Transverse colon (tissue), 4 donors: ENCODE results near the gene GLT8D1. TPM values are rescaled to one million over a fixed set of nuclear protein-coding genes. Genes with fewer than 3 reads are reported as not detected.

Experiments used
- DNase-seq: peaks from one replicate; pipeline ENCODE4 v3.0.0-alpha.2; 2019
- H3K27ac ChIP-seq, 4 donors: fragments of 200-600 bp; sonication (generic); 2 replicates each; pipeline ENCODE4 v1.5.1; 2016 to 2018; ENCODE audit warnings: inconsistent platforms in 4 of 4
- H3K27me3 ChIP-seq: fragments of 200-600 bp; sonication (generic); 2 replicates; pipeline ENCODE4 v1.5.1; 2017; ENCODE audit warnings: inconsistent platforms
- H3K36me3 ChIP-seq, 4 donors: fragments of 200-600 bp; sonication (generic); 2 replicates each; pipeline ENCODE4 v1.5.1; 2017 to 2019; ENCODE audit warnings: inconsistent platforms in 4 of 4
- H3K4me1 ChIP-seq, 4 donors: fragments of 200-600 bp; sonication (generic); 2 replicates each; pipeline ENCODE4 v1.5.1; 2017 to 2020; ENCODE audit warnings: inconsistent platforms in 4 of 4
- H3K4me3 ChIP-seq, 4 donors: fragments of 200-600 bp; sonication (generic); 1 replicate in 1 of 4; 2 replicates in 3 of 4; pipeline versions ENCODE4 v1.5.1 to v1.6.1; 2017 to 2019; ENCODE audit warnings: inconsistent platforms in 4 of 4
- H3K9me3 ChIP-seq, 2 donors: fragments of 200-600 bp; sonication (generic); 2 replicates each; pipeline ENCODE4 v1.5.1; 2017 to 2019; ENCODE audit warnings: inconsistent platforms in 2 of 2
- EP300 ChIP-seq: sonication (generic); formaldehyde crosslinking; IDR thresholded peaks from one replicate; pipeline ENCODE4 v1.6.1; 2017; ENCODE audit warnings: antibody characterized with exemption, low read depth
- POLR2A ChIP-seq: fragments of 450-650 bp; IDR thresholded peaks from one replicate; pipeline ENCODE4 v1.6.1; 2016; ENCODE audit warnings: antibody characterized with exemption, mild to moderate bottlenecking, moderate library complexity
- POLR2AphosphoS5 ChIP-seq, 3 donors: sonication (generic); formaldehyde crosslinking; IDR thresholded peaks; one replicate each; pipeline ENCODE4 v1.6.1; 2016; ENCODE audit warnings: antibody characterized with exemption in 3 of 3
- WGBS, 2 donors: methylation state at CpG; one replicate each; pipeline ENCODE4 v1.1.5; 2018; ENCODE audit warnings: low coverage in 1 of 2; 5-methylcytosine and 5-hydroxymethylcytosine counted together
- in situ Hi-C, 4 donors: fragments of 200-750 bp; cut with MboI; loops; one replicate each; pipeline versions ENCODE4 v1.15.0 to v1.15.1; 2017; ENCODE audit warnings: low sequenced_read_pairs in 3 of 4, low pct_ligation_motif_present in 1 of 4, low pct_unique_long_range_greater_than_20kb in 1 of 4
- intact Hi-C: fragments of 100-400 bp; cut with DNase I; formaldehyde crosslinking; loops from one replicate; pipeline ENCODE4 v1.15.1; 2023; ENCODE audit warnings: low total_unique reads
- total RNA-seq, 4 donors: library from RNA; depleted of rRNA; stranded (reverse); fragments of >200 nt; gene quantifications; one replicate each; pipeline ENCODE4 v1.1.0, GENCODE V29; 2016
- TF ChIP-seq, protein P1 (sequence below), 5 experiments: fragments of 200-600 bp in 3 of 5; fragments of 450-650 bp in 2 of 5; sonication (generic) in 3 of 5; IDR thresholded peaks; 1 replicate in 2 of 5; 2 replicates in 3 of 5; pipeline ENCODE4 v1.5.1; 2016 to 2017; ENCODE audit warnings: antibody characterized with exemption in 5 of 5, inconsistent platforms in 3 of 5, mild to moderate bottlenecking in 2 of 5, moderate library complexity in 1 of 5

The GLT8D1 gene
- total RNA-seq, 4 donors from 2014 or later = 34.3 to 52.6 (median 37.2) TPM; not detected in 1

DNA sequence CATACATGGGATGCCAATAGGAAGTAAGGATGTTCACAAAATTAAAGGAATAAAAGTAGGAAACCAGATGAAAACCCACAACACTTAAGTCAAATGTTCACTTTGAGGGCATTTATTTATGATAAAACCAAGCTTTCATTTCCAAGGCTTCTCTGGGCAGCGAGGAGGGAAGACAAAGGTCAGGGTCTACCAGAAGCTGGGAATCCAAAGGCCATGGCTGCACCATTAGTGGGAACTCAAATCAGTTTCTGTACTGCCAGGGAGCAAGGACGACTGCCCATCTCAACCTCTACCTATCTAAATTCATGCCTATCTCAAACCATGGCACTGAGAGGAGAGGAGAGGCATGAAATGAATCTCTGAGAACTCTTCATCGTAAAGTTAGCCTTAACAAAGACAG is 42.5 kb downstream of the GLT8D1 start:
- no peaks in the 10 kb centered on the region for H3K27me3 ChIP-seq
- in situ Hi-C loops (no loop called here), intact Hi-C loops (no loop called here)
- 92 to 93% methylated on average over 3 of the region's 3 CpGs for WGBS, 2 donors
- TF ChIP-seq POLR2AphosphoS5 (IDR thresholded peaks at IDR 0.05) (no peak), EP300 (no peak)
- H3K27ac ChIP-seq = no peak overlapping the region
- no peak for DNase-seq
- H3K9me3 ChIP-seq = no peaks in the 10 kb centered on the region
- no peak overlapping the region for H3K4me3 ChIP-seq
- no peaks in the 10 kb centered on the region for H3K4me1 ChIP-seq
- peaks cover 0 to 57% (median 21%) of the 10 kb centered on the region in 4 donors for H3K36me3 ChIP-seq

DNA sequence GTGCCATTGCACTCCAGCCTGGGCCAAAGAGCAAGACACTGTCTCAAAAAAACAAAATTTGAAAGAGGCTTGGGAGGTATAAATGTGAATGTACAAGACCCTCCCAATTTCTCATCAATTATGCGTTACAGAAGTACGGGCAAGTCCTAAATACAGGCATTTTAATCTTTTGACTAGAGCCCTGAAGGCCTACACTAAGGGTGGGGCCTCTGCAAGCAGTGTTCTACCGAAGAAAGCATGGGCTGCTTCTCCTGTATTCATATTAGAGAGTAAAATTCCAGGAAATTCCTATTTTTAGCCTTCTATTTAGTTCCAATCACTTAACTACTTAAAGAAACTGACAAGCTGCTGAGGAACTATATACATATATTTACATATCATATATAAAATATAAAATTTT is 45.5 kb downstream of the GLT8D1 start:
- Histone ChIP-seq H3K36me3 (peaks cover 0 to 65% (median 33%) of the 10 kb centered on the region in 4 donors), H3K27ac (no peak overlapping the region), H3K9me3 (no peaks in the 10 kb centered on the region), H3K27me3 (no peaks in the 10 kb centered on the region), H3K4me1 (no peaks in the 10 kb centered on the region), H3K4me3 (no peak overlapping the region)
- 56 to 75% methylated on average over 3 of the region's 3 CpGs for WGBS, 2 donors
- TF ChIP-seq, protein P1, sequence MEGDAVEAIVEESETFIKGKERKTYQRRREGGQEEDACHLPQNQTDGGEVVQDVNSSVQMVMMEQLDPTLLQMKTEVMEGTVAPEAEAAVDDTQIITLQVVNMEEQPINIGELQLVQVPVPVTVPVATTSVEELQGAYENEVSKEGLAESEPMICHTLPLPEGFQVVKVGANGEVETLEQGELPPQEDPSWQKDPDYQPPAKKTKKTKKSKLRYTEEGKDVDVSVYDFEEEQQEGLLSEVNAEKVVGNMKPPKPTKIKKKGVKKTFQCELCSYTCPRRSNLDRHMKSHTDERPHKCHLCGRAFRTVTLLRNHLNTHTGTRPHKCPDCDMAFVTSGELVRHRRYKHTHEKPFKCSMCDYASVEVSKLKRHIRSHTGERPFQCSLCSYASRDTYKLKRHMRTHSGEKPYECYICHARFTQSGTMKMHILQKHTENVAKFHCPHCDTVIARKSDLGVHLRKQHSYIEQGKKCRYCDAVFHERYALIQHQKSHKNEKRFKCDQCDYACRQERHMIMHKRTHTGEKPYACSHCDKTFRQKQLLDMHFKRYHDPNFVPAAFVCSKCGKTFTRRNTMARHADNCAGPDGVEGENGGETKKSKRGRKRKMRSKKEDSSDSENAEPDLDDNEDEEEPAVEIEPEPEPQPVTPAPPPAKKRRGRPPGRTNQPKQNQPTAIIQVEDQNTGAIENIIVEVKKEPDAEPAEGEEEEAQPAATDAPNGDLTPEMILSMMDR (IDR thresholded peaks at IDR 0.05) = no peak
- TF ChIP-seq POLR2A = no peak
- TF ChIP-seq POLR2AphosphoS5 (IDR thresholded peaks at IDR 0.05) = no peak
- in situ Hi-C loops = no loop called here
- intact Hi-C loops = no loop called here
- no peak for DNase-seq

DNA sequence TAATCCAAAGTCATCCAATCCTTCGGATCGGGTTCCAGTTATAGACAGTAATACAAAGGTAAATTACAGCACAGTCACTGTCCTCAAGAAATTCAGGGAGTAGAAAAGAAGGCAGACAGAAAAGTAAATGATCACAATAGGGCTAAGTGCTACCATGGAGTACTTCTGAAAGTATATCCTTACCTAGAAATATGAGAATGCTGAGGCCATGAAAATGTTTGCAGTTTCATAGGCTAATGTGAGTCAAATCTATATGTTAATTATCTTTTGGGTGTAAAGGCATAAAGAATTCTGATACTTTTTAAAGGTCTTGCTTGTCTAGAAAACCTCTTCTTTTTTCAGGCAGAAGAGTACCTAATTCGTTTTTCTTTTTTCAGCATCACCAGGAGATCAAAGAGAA is 49.7 kb downstream of the GLT8D1 start:
- peaks cover 0 to 73% (median 36%) of the 10 kb centered on the region in 4 donors for H3K36me3 ChIP-seq
- no peaks in the 10 kb centered on the region for H3K27me3 ChIP-seq
- no peaks in the 10 kb centered on the region for H3K9me3 ChIP-seq
- WGBS, 2 donors = 94 to 100% methylated on average over 3 of the region's 3 CpGs
- intact Hi-C loops (no loop called here), in situ Hi-C loops (no loop called here)
- TF ChIP-seq EP300 = no peak
- H3K4me1 ChIP-seq = no peaks in the 10 kb centered on the region
- no peak overlapping the region for H3K4me3 ChIP-seq
- no peak for DNase-seq
- H3K27ac ChIP-seq = no peak overlapping the region

DNA sequence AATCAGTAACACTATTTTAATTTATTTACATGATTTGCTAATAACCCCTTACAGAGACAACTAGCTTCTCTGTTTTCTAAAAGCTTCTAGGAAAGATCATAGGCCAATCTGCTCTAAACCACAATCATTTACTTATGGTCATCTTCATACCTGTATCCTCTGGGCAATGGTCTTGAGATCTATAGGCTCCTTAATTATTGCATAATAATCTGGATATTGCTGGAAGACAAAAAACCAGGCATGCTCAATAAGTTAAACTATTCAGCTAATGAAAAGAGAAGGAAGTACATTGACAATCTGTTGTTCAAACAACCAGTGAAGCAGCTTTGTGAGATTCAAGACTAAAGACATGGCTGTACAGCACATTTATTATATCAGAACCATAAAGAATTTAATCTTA is 54.0 kb downstream of the GLT8D1 start:
- TF ChIP-seq, protein P1 (IDR thresholded peaks at IDR 0.05) = no peak
- TF ChIP-seq EP300 (no peak), POLR2A (no peak), POLR2AphosphoS5 (IDR thresholded peaks at IDR 0.05) (no peak)
- Histone ChIP-seq H3K9me3 (no peaks in the 10 kb centered on the region), H3K36me3 (peaks cover 0 to 71% (median 35%) of the 10 kb centered on the region in 4 donors), H3K27ac (no peak overlapping the region), H3K4me3 (no peak overlapping the region), H3K27me3 (no peaks in the 10 kb centered on the region), H3K4me1 (no peaks in the 10 kb centered on the region)
- in situ Hi-C loops = no loop called here
- intact Hi-C loops = no loop called here
- no peak for DNase-seq

DNA sequence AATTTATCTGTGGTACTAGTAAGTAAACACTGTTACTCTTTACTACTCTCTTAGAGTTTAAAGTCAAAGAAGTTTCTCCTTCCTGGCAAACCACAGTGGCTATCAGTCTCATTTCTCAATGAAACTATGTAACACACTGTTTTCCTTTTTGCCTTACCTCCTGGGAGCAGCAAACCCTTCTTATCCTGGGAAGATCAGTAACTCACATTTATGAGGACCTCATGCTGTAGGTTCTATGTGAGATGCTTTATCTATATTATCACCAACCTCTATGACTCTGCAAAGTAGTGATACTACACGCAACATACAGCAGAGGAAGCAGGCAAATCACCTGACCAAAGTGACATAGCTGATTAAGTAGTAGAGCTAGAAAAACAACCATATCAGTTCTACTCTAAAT is 55.2 kb downstream of the GLT8D1 start:
- WGBS, 2 donors = 97 to 100% methylated on average over 1 of the region's 1 CpG
- Histone ChIP-seq H3K4me3 (no peak overlapping the region), H3K27me3 (no peaks in the 10 kb centered on the region), H3K36me3 (peaks cover 0 to 64% (median 31%) of the 10 kb centered on the region in 4 donors), H3K27ac (no peak overlapping the region), H3K4me1 (no peaks in the 10 kb centered on the region), H3K9me3 (no peaks in the 10 kb centered on the region)
- DNase-seq = no peak
- intact Hi-C loops (no loop called here), in situ Hi-C loops (no loop called here)
- TF ChIP-seq EP300 (no peak), POLR2A (no peak), POLR2AphosphoS5 (IDR thresholded peaks at IDR 0.05) (no peak)
- TF ChIP-seq, protein P1 (IDR thresholded peaks at IDR 0.05) = no peak
